Hepatocyte (in vitro differentiated cells): ENCODE results near the gene NANP. TPM values are rescaled to one million over a fixed set of nuclear protein-coding genes. Genes with fewer than 3 reads are reported as not detected.

ENCODE experiments used
- DNase-seq: peaks from one replicate; pipeline ENCODE4 v3.0.0-alpha.2; 2016; ENCODE audit warnings: low spot score
- H2AFZ ChIP-seq: fragments of 200-600 bp; sonication (generic); 2 replicates; pipeline ENCODE4 v1.6.0; 2016; ENCODE audit warnings: antibody characterized with exemption, mild to moderate bottlenecking
- H3K27ac ChIP-seq: fragments of 200-600 bp; sonication (generic); 2 replicates; pipeline ENCODE4 v1.5.1; 2016; ENCODE audit warnings: mild to moderate bottlenecking
- H3K27me3 ChIP-seq: fragments of 200-600 bp; sonication (generic); 2 replicates; pipeline ENCODE4 v1.6.1; 2016
- H3K36me3 ChIP-seq: fragments of 200-600 bp; sonication (generic); replicated peaks from 2 replicates; pipeline ENCODE4 v1.5.1; 2016; ENCODE audit warnings: low read depth; ENCODE audit not compliant: insufficient read depth
- H3K4me1 ChIP-seq: fragments of 200-600 bp; sonication (generic); 2 replicates; pipeline ENCODE4 v1.5.1; 2016; ENCODE audit warnings: mild to moderate bottlenecking, moderate library complexity; ENCODE audit not compliant: insufficient read depth
- H3K4me2 ChIP-seq: fragments of 200-600 bp; sonication (generic); 2 replicates; pipeline ENCODE4 v1.6.0; 2016
- H3K4me3 ChIP-seq: fragments of 200-600 bp; sonication (generic); 2 replicates; pipeline ENCODE4 v1.5.1; 2016; ENCODE audit warnings: mild to moderate bottlenecking
- H3K79me2 ChIP-seq: fragments of 200-600 bp; sonication (generic); 2 replicates; pipeline ENCODE4 v1.6.0; 2017; ENCODE audit warnings: mild to moderate bottlenecking
- H3K9me2 ChIP-seq: fragments of 200-600 bp; sonication (generic); replicated peaks from 2 replicates; pipeline ENCODE4 v1.6.0; 2017; ENCODE audit warnings: mild to moderate bottlenecking; ENCODE audit not compliant: insufficient read depth
- H3K9me3 ChIP-seq: fragments of 200-600 bp; sonication (generic); 2 replicates; pipeline ENCODE4 v1.5.1; 2016; ENCODE audit warnings: low read depth, mild to moderate bottlenecking
- H4K20me1 ChIP-seq: fragments of 200-600 bp; sonication (generic); 2 replicates; pipeline ENCODE4 v1.6.0; 2016; ENCODE audit warnings: mild to moderate bottlenecking; ENCODE audit not compliant: insufficient read depth, poor library complexity, severe bottlenecking
- EZH2 ChIP-seq: fragments of 200-600 bp; sonication (generic); IDR thresholded peaks from 2 replicates; pipeline ENCODE4 v1.6.1; 2016; ENCODE audit warnings: antibody characterized with exemption, mild to moderate bottlenecking, borderline replicate concordance
- EZH2phosphoT487 ChIP-seq: fragments of 200-600 bp; sonication (generic); IDR thresholded peaks from one replicate; pipeline ENCODE4 v1.6.1; 2018; ENCODE audit warnings: antibody characterized with exemption, mild to moderate bottlenecking, low read depth, moderate library complexity; ENCODE audit not compliant: unreplicated experiment, severe bottlenecking
- WGBS: methylation state at CpG from one replicate; pipeline ENCODE4 v1.1.6; 2016; ENCODE audit warnings: low lambda C conversion rate; ENCODE audit errors: missing lambda C conversion rate; 5-methylcytosine and 5-hydroxymethylcytosine counted together
- polyA plus RNA-seq: library from polyadenylated mRNA; unstranded; fragments of >200 nt; fragmentation: Nextera tagmentation; extraction: Ambion mirVana; gene quantifications from 2 replicates; pipeline ENCODE4 v1.2.1, GENCODE V29; 2016
- total RNA-seq: library from RNA; depleted of rRNA; stranded (reverse); fragments of >200 nt; gene quantifications from 2 replicates; pipeline ENCODE4 v1.2.3, GENCODE V29; 2014
- TF ChIP-seq, protein P1 (sequence below): fragments of 200-600 bp; sonication (generic); IDR thresholded peaks from 2 replicates; pipeline ENCODE4 v1.5.1; 2016; ENCODE audit warnings: antibody characterized with exemption, mild to moderate bottlenecking; ENCODE audit not compliant: poor library complexity

Gene NANP
- total and polyA plus RNA-seq, 2 experiments from 2014 or later, result 3.7 to 7.1 TPM

DNA sequence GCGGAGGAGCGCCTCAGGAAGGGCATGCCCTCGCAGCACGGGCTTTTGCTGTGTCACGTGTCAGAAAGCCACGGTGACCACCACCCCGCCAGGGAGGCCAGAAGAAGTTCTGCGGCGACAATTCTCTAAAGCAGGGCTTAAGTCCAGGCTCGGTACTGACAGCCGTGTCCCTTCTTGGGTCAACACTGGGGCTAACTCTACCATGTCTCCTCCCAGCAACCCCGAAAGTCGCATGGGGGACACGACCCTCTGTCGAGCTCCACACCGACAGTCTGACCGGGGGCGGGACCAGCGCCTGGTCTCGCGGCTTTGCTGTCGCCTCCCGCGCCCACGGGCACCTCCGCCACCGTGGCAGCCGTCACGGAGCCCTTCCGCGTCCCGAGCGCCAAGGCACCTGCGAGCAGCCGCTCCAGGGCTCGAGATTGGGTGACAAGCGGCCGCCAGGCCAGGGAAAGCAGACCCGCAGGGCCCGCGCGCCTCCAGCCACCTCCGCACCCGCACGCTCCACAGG, 534 bp downstream of the NANP start:
- Histone ChIP-seq H3K36me3 (no peaks in the 10 kb centered on the region), H3K9me2 (no peaks in the 10 kb centered on the region), H3K4me2 (peak overlapping the region; percentile 86), H4K20me1 (no peaks in the 10 kb centered on the region), H3K4me1 (peaks cover 19% of the 10 kb centered on the region), H3K27ac (peak overlapping the region; percentile 99), H2AFZ (peak overlapping the region; percentile 88), H3K9me3 (no peaks in the 10 kb centered on the region), H3K27me3 (no peaks in the 10 kb centered on the region), H3K4me3 (peak overlapping the region; percentile 65), H3K79me2 (peaks cover 55% of the 10 kb centered on the region)
- TF ChIP-seq, protein P1, sequence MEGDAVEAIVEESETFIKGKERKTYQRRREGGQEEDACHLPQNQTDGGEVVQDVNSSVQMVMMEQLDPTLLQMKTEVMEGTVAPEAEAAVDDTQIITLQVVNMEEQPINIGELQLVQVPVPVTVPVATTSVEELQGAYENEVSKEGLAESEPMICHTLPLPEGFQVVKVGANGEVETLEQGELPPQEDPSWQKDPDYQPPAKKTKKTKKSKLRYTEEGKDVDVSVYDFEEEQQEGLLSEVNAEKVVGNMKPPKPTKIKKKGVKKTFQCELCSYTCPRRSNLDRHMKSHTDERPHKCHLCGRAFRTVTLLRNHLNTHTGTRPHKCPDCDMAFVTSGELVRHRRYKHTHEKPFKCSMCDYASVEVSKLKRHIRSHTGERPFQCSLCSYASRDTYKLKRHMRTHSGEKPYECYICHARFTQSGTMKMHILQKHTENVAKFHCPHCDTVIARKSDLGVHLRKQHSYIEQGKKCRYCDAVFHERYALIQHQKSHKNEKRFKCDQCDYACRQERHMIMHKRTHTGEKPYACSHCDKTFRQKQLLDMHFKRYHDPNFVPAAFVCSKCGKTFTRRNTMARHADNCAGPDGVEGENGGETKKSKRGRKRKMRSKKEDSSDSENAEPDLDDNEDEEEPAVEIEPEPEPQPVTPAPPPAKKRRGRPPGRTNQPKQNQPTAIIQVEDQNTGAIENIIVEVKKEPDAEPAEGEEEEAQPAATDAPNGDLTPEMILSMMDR, result no peak
- TF ChIP-seq EZH2, result no peak
- TF ChIP-seq EZH2phosphoT487, result no peak
- peak; percentile 61 for DNase-seq
- WGBS, result 2% methylated on average over 41 of the region's 45 CpGs

DNA sequence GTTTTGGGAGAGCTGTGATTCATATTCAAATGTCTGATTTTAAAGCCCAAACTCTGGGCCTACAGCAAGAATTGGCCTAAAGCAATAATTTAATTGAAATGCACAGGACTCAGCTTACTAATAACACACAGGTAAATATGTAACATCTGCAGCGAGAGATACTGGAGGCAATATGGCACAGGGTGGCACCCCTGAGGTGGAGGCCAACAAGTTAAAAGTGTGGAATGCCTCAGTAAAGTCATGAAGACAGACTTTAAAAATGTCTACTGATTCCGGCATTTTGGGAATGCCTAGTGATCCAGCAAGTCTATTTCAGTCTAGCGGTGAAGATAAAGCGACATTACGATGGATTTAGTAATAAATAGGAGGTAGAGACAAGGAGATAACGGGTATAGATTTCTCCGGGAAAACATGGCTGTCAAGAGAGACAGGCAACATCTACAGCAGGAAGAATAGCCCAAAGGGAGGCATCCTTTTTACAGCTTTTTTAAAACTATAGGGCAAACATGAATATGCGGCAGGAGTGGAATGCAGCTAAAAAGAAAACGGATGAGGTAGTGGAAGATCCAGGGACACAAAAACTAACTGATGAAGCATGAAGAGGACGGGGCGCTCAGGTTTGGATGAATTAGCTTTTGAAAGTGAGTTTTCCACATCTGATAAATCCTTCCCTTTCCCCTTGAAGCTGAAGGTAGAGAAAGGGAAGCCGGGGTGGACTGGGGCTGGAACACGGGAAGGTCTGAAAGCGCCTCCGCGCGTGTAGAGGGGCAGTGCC, 1.2 kb downstream of the NANP start:
- Histone ChIP-seq H3K9me2 (no peaks in the 10 kb centered on the region), H3K27ac (peak overlapping the region; percentile 99), H3K36me3 (no peaks in the 10 kb centered on the region), H3K9me3 (no peaks in the 10 kb centered on the region), H2AFZ (peak overlapping the region; percentile 88), H4K20me1 (no peaks in the 10 kb centered on the region), H3K4me2 (peak overlapping the region; percentile 86), H3K79me2 (peaks cover 62% of the 10 kb centered on the region), H3K27me3 (no peaks in the 10 kb centered on the region), H3K4me3 (peak overlapping the region; percentile 65), H3K4me1 (peaks cover 19% of the 10 kb centered on the region)
- 37% methylated on average over 17 of the region's 17 CpGs for WGBS
- TF ChIP-seq EZH2 (no peak), EZH2phosphoT487 (no peak)
- TF ChIP-seq, protein P1, result no peak
- no peak for DNase-seq

DNA sequence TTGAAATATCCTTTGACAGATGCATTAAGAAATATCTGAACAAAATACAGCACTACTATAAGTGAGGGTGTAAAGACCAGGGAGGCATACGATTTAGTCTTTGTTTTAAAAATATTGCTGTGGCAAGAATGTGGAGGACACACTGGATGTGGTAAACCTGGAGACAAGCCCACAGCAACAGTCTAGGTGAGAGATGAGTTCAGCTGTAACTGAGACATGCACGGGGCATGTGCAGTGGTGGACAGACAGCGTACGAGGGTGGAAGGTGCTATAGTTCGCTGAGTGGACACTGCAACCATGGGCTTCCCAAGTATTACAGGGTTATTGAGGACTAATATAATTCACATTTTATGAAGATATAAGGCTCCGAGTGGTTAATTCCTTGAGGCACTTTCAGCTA, 1.8 kb downstream of the NANP start:
- Histone ChIP-seq H4K20me1 (no peaks in the 10 kb centered on the region), H2AFZ (peak overlapping the region; percentile 88), H3K27me3 (no peaks in the 10 kb centered on the region), H3K4me2 (peak overlapping the region; percentile 86), H3K27ac (peak overlapping the region; percentile 99), H3K79me2 (peaks cover 67% of the 10 kb centered on the region), H3K36me3 (no peaks in the 10 kb centered on the region), H3K9me2 (no peaks in the 10 kb centered on the region), H3K9me3 (no peaks in the 10 kb centered on the region), H3K4me1 (peaks cover 19% of the 10 kb centered on the region), H3K4me3 (no peak overlapping the region)
- WGBS, result 93% methylated on average over 6 of the region's 6 CpGs
- no peak for DNase-seq
- TF ChIP-seq, protein P1, result no peak
- no peak for TF ChIP-seq EZH2phosphoT487
